A549 (cell line): ENCODE measurements around the gene TRMT61A.
"Not testable (repeated sequence)": the region's sequence is repeated elsewhere in the genome, so short reads cannot be mapped to it uniquely, and the experiment has no call there.

Experiments used
- ESRRA ChIP-seq: fragments of 150-350 bp; IDR thresholded peaks from 2 replicates; pipeline ENCODE4 v1.6.1; 2014; ENCODE audit warnings: mild to moderate bottlenecking, low read length, borderline replicate concordance
- JUNB ChIP-seq: fragments of >200 bp; sonication (Bioruptor Twin); formaldehyde crosslinking; IDR thresholded peaks from 2 replicates; pipeline ENCODE4 v1.6.1; 2016
- KDM1A ChIP-seq: fragments of 200-600 bp; sonication (generic); IDR thresholded peaks from 2 replicates; pipeline ENCODE4 v1.6.1; 2016; ENCODE audit warnings: low read depth, mild to moderate bottlenecking
- KDM5A ChIP-seq: fragments of 200-600 bp; sonication (generic); IDR thresholded peaks from 2 replicates; pipeline ENCODE4 v1.6.1; 2016; ENCODE audit warnings: antibody characterized with exemption, mild to moderate bottlenecking
- NFE2L2 ChIP-seq: fragments of 150-350 bp; conservative IDR thresholded peaks from 2 replicates; pipeline ENCODE4 v1.6.1; 2014; ENCODE audit warnings: low read length
- POLR2A ChIP-seq: IDR thresholded peaks from 2 replicates; pipeline ENCODE4 v1.6.1; 2012; ENCODE audit warnings: mild to moderate bottlenecking, low read length
- RAD21 ChIP-seq, 2 experiments: fragments of >200 bp in 1 of 2; sonication (Bioruptor Twin) in 1 of 2; formaldehyde crosslinking in 1 of 2; IDR thresholded peaks in 1 of 2; conservative IDR thresholded peaks in 1 of 2; 2 replicates in 1 of 2; 3 replicates in 1 of 2; pipeline ENCODE4 v1.6.1; 2012 to 2018; ENCODE audit warnings: inconsistent platforms in 1 of 2
- RARB ChIP-seq: fragments of 250-450 bp; sonication (Bioruptor Pico); IDR thresholded peaks from 2 replicates; pipeline ENCODE4 v1.8.0; 2021; ENCODE audit warnings: mild to moderate bottlenecking, moderate library complexity
- SMC3 ChIP-seq: fragments of >200 bp; sonication (Bioruptor Twin); formaldehyde crosslinking; IDR thresholded peaks from 3 replicates; pipeline ENCODE4 v1.6.1; 2018; ENCODE audit warnings: inconsistent platforms
- ZFP36 ChIP-seq: fragments of 450-650 bp; IDR thresholded peaks from 2 replicates; pipeline ENCODE4 v1.6.1; 2014; ENCODE audit warnings: borderline replicate concordance; ENCODE audit not compliant: partially characterized antibody
- ZSCAN20 ChIP-seq: fragments of 250-450 bp; sonication (Bioruptor Pico); IDR thresholded peaks from 2 replicates; pipeline ENCODE4 v1.8.0; 2022; ENCODE audit warnings: mild to moderate bottlenecking, moderate library complexity
- TF ChIP-seq, protein P1 (sequence below): fragments of >200 bp; sonication (Bioruptor Twin); formaldehyde crosslinking; IDR thresholded peaks from 3 replicates; pipeline ENCODE4 v1.5.1; 2016
- TF ChIP-seq, protein P2 (sequence below): fragments of >200 bp; sonication (Bioruptor Twin); formaldehyde crosslinking; IDR thresholded peaks from 3 replicates; pipeline ENCODE4 v1.6.1; 2016
- TF ChIP-seq, protein P3 (sequence below): fragments of 450-650 bp; IDR thresholded peaks from 2 replicates; pipeline ENCODE4 v1.6.1; 2014; ENCODE audit warnings: antibody characterized with exemption

DNA sequence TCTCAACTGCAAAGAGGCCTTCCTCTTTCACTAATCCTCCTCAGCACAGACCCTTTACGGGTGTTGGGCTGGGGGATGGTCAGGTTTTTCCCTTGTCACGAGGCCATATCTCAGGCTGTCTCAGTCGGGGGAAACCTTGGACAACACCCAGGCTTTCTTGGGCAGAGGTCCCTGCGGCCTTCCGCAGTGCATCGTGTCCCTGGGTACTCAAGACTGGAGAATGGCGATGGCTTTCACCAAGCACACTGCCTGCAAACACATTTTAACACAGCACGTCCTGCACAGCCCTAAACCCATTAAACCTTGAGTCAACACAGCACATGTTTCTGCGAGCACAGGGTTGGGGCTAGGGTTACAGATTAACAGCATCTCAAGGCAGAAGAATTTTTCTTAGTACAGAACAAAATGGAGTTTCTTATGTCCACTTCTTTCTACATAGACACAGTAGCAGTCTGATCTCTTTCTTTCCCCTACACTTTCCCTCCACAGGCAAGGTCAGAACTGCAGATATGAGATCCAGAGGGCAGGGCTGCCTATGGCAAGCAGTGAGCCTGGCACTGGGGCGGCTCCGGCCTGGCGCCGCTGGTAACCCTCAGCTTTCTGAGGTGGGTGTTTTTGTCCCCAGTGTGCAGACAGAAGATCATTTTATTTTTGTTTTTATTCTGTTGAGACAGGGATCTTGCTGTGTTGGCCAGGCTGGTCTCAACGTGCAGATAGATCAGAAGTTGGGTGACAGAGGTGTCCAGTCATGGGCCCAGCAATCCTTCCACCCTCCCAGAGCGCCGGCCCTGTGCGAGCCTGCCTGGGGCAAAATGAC lies 3.4 kb upstream of the TRMT61A start:
- TF ChIP-seq, protein P1, sequence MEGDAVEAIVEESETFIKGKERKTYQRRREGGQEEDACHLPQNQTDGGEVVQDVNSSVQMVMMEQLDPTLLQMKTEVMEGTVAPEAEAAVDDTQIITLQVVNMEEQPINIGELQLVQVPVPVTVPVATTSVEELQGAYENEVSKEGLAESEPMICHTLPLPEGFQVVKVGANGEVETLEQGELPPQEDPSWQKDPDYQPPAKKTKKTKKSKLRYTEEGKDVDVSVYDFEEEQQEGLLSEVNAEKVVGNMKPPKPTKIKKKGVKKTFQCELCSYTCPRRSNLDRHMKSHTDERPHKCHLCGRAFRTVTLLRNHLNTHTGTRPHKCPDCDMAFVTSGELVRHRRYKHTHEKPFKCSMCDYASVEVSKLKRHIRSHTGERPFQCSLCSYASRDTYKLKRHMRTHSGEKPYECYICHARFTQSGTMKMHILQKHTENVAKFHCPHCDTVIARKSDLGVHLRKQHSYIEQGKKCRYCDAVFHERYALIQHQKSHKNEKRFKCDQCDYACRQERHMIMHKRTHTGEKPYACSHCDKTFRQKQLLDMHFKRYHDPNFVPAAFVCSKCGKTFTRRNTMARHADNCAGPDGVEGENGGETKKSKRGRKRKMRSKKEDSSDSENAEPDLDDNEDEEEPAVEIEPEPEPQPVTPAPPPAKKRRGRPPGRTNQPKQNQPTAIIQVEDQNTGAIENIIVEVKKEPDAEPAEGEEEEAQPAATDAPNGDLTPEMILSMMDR, result not testable (repeated sequence)
- TF ChIP-seq, protein P2, sequence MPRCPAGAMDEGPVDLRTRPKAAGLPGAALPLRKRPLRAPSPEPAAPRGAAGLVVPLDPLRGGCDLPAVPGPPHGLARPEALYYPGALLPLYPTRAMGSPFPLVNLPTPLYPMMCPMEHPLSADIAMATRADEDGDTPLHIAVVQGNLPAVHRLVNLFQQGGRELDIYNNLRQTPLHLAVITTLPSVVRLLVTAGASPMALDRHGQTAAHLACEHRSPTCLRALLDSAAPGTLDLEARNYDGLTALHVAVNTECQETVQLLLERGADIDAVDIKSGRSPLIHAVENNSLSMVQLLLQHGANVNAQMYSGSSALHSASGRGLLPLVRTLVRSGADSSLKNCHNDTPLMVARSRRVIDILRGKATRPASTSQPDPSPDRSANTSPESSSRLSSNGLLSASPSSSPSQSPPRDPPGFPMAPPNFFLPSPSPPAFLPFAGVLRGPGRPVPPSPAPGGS, result not testable (repeated sequence)
- TF ChIP-seq, protein P3, sequence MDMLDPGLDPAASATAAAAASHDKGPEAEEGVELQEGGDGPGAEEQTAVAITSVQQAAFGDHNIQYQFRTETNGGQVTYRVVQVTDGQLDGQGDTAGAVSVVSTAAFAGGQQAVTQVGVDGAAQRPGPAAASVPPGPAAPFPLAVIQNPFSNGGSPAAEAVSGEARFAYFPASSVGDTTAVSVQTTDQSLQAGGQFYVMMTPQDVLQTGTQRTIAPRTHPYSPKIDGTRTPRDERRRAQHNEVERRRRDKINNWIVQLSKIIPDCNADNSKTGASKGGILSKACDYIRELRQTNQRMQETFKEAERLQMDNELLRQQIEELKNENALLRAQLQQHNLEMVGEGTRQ, result not testable (repeated sequence)
- TF ChIP-seq ESRRA; ZFP36; POLR2A; RAD21 (conservative IDR thresholded peaks at IDR 0.05 in 1 of 2, IDR thresholded peaks at IDR 0.05 in 1 of 2); KDM5A; RARB (CRISPR knock-in tag); NFE2L2; JUNB; KDM1A; SMC3: not testable (repeated sequence)
- 0 out of 2 replicates have a peak, but pooled peaks have one; percentile 38 for TF ChIP-seq ZSCAN20 (CRISPR knock-in tag)
